ENCODE results near the gene WWOX. TPM values are rescaled to one million over a fixed set of nuclear protein-coding genes. Genes with fewer than 3 reads are reported as not detected.

The WWOX gene
- total RNA-seq, 1 donor from 2014 or later = 7.3 TPM

GRCh38 chr16:78413651-78414050, 314.2 kb downstream of the WWOX start:
- no peak overlapping the region for H3K27ac Mint-ChIP-seq (ENCODE audit: unreplicated experiment)
- Histone ChIP-seq H3K36me3 (ENCODE audit: insufficient read depth, low read length) (no peaks in the 10 kb centered on the region), H3K27ac (ENCODE audit: low read depth, low read length) (no peak overlapping the region), H3K4me1 (ENCODE audit: insufficient read depth, low read length) (no peaks in the 10 kb centered on the region), H3K4me2 (ENCODE audit: low read length) (no peak overlapping the region), H3K27me3 (ENCODE audit: insufficient read depth, low read length) (no peaks in the 10 kb centered on the region), H3K79me2 (ENCODE audit: insufficient read depth, low read length) (no peaks in the 10 kb centered on the region), H2AFZ (ENCODE audit: low read depth, low read length) (no peak overlapping the region), H4K20me1 (ENCODE audit: insufficient read depth, low read length) (no peaks in the 10 kb centered on the region), H3K4me3 (ENCODE audit: insufficient read depth, low read depth, low read length) (no peak overlapping the region), H3K9me3 (ENCODE audit: insufficient read depth, low read depth, low read length) (peaks cover 3% of the 10 kb centered on the region), H3K9ac (ENCODE audit: low read length) (no peak overlapping the region)
- H3K4me1 Mint-ChIP-seq (ENCODE audit: low read depth, unreplicated experiment) = peaks cover 2% of the 10 kb centered on the region
- peaks cover 2% of the 10 kb centered on the region for H3K27me3 Mint-ChIP-seq (ENCODE audit: low read depth, unreplicated experiment)
- no peaks in the 10 kb centered on the region for H3K9me3 Mint-ChIP-seq (ENCODE audit: unreplicated experiment)
- H3K36me3 Mint-ChIP-seq (ENCODE audit: low read depth, unreplicated experiment) = peaks cover 2% of the 10 kb centered on the region
- H3K4me3 Mint-ChIP-seq (ENCODE audit: unreplicated experiment) = no peak overlapping the region
- no peak for TF ChIP-seq EZH2 (IDR thresholded peaks at IDR 0.05; ENCODE audit: insufficient read depth, low read length)
- no peak for TF ChIP-seq CTCF (IDR thresholded peaks at IDR 0.05; ENCODE audit: insufficient read depth, low read depth, low read length)
- DNase-seq (ENCODE audit: low read depth) = no peak
- no peak for FAIRE-seq

- H3K27me3 Mint-ChIP-seq (ENCODE audit: low read depth, unreplicated experiment) = peaks cover 2% of the 10 kb centered on the region
- FAIRE-seq = no peak
- H3K9me3 ChIP-seq (ENCODE audit: insufficient read depth, low read depth, low read length) = peaks cover 3% of the 10 kb centered on the region
Measured at GRCh38 chr16:78415013-78415412, 315.6 kb downstream of the WWOX start.

More at GRCh38 chr16:78415013-78415412, 315.6 kb downstream of the WWOX start:
- Histone ChIP-seq H3K36me3 (ENCODE audit: insufficient read depth, low read length) (no peaks in the 10 kb centered on the region), H3K9ac (ENCODE audit: low read length) (no peak overlapping the region), H4K20me1 (ENCODE audit: insufficient read depth, low read length) (no peaks in the 10 kb centered on the region), H3K4me2 (ENCODE audit: low read length) (no peak overlapping the region), H3K27ac (ENCODE audit: low read depth, low read length) (no peak overlapping the region), H3K79me2 (ENCODE audit: insufficient read depth, low read length) (no peaks in the 10 kb centered on the region), H3K4me3 (ENCODE audit: insufficient read depth, low read depth, low read length) (no peak overlapping the region), H3K4me1 (ENCODE audit: insufficient read depth, low read length) (no peaks in the 10 kb centered on the region), H3K27me3 (ENCODE audit: insufficient read depth, low read length) (no peaks in the 10 kb centered on the region), H2AFZ (ENCODE audit: low read depth, low read length) (no peak overlapping the region)
- DNase-seq (ENCODE audit: low read depth) = no peak
- no peak overlapping the region for H3K27ac Mint-ChIP-seq (ENCODE audit: unreplicated experiment)
- H3K9me3 Mint-ChIP-seq (ENCODE audit: unreplicated experiment) = no peaks in the 10 kb centered on the region
- H3K4me3 Mint-ChIP-seq (ENCODE audit: unreplicated experiment) = no peak overlapping the region
- peaks cover 2% of the 10 kb centered on the region for H3K36me3 Mint-ChIP-seq (ENCODE audit: low read depth, unreplicated experiment)
- H3K4me1 Mint-ChIP-seq (ENCODE audit: low read depth, unreplicated experiment) = peaks cover 2% of the 10 kb centered on the region
- TF ChIP-seq EZH2 (IDR thresholded peaks at IDR 0.05; ENCODE audit: insufficient read depth, low read length) (no peak), CTCF (IDR thresholded peaks at IDR 0.05; ENCODE audit: insufficient read depth, low read depth, low read length) (no peak)
